Endometrium (tissue), 2 donors: ENCODE data around the gene GPRIN3.

Experiments used
- FAIRE-seq: peaks from 2 replicates; lab custom pipeline; 2012; peaks lifted over from hg19 to GRCh38; lab: Jason Lieb, UNC
- donor health status: control.
- donor health status: control.

GPRIN3 gene

GRCh38 chr4:89289312-89289711, 18.3 kb downstream of the GPRIN3 start:
- no peak for FAIRE-seq

- FAIRE-seq = no peak
These were observed 19.2 kb downstream of the GPRIN3 start for GRCh38 chr4:89288430-89288829.

- FAIRE-seq = no peak
These were observed 19.7 kb downstream of the GPRIN3 start for GRCh38 chr4:89287945-89288344.

GRCh38 chr4:89285745-89286144, 21.9 kb downstream of the GPRIN3 start:
- no peak for FAIRE-seq

- FAIRE-seq = no peak
These were observed 22.8 kb downstream of the GPRIN3 start for GRCh38 chr4:89284828-89285227.

- FAIRE-seq = no peak
These were observed 23.6 kb downstream of the GPRIN3 start for GRCh38 chr4:89284020-89284424.

GRCh38 chr4:89283226-89284009, 24.2 kb downstream of the GPRIN3 start:
- no peak for FAIRE-seq

- FAIRE-seq = no peak
These were observed 28.2 kb downstream of the GPRIN3 start for GRCh38 chr4:89279385-89279784.

GRCh38 chr4:89277412-89277811, 30.2 kb downstream of the GPRIN3 start:
- no peak for FAIRE-seq

- FAIRE-seq = no peak
These were observed 31.3 kb downstream of the GPRIN3 start for GRCh38 chr4:89276296-89276695.

GRCh38 chr4:89275587-89275986, 32.0 kb downstream of the GPRIN3 start:
- no peak for FAIRE-seq

- FAIRE-seq = no peak
These were observed 33.9 kb downstream of the GPRIN3 start for GRCh38 chr4:89273741-89274141.

GRCh38 chr4:89270792-89271191, 36.8 kb downstream of the GPRIN3 start:
- no peak for FAIRE-seq

GRCh38 chr4:89269121-89269666, 38.4 kb downstream of the GPRIN3 start:
- FAIRE-seq = no peak

GRCh38 chr4:89268679-89269078, 38.9 kb downstream of the GPRIN3 start:
- no peak for FAIRE-seq

GRCh38 chr4:89267846-89268245, 39.8 kb downstream of the GPRIN3 start:
- FAIRE-seq = no peak

GRCh38 chr4:89267392-89267791, 40.2 kb downstream of the GPRIN3 start:
- no peak for FAIRE-seq

- no peak for FAIRE-seq
These were observed 41.5 kb downstream of the GPRIN3 start for GRCh38 chr4:89266128-89266527.

GRCh38 chr4:89263265-89263664, 44.3 kb downstream of the GPRIN3 start:
- FAIRE-seq = no peak

GRCh38 chr4:89259301-89260028, 48.1 kb downstream of the GPRIN3 start:
- FAIRE-seq = no peak

- no peak for FAIRE-seq
These were observed 49.1 kb downstream of the GPRIN3 start for GRCh38 chr4:89258506-89258905.

- FAIRE-seq = no peak
These were observed 50.2 kb downstream of the GPRIN3 start for GRCh38 chr4:89257376-89257775.

- no peak for FAIRE-seq
These were observed 51.3 kb downstream of the GPRIN3 start for GRCh38 chr4:89256203-89256800.
